Glutamatergic neuron (in vitro differentiated cells): ENCODE measurements around the gene ERVK3-1. TPM values are rescaled to one million over a fixed set of nuclear protein-coding genes. Genes with fewer than 3 reads are reported as not detected.
"Not testable (repeated sequence)": the region's sequence is repeated elsewhere in the genome, so short reads cannot be mapped to it uniquely, and the experiment has no call there.

Experiments used
- DNase-seq: peaks from one replicate; pipeline ENCODE4 v3.0.0; 2022
- H3K27ac Mint-ChIP-seq: one replicate; pipeline ENCODE4 v1.8.0; 2020; ENCODE audit warnings: mild to moderate bottlenecking, mixed read lengths, inconsistent platforms; ENCODE audit not compliant: unreplicated experiment
- H3K27me3 Mint-ChIP-seq: one replicate; pipeline ENCODE4 v1.8.0; 2020; ENCODE audit warnings: mild to moderate bottlenecking, moderate library complexity, mixed read lengths, inconsistent platforms; ENCODE audit not compliant: unreplicated experiment
- H3K36me3 Mint-ChIP-seq: one replicate; pipeline ENCODE4 v1.8.0; 2020; ENCODE audit warnings: mild to moderate bottlenecking, mixed read lengths, inconsistent platforms; ENCODE audit not compliant: unreplicated experiment
- H3K4me1 Mint-ChIP-seq: one replicate; pipeline ENCODE4 v1.8.0; 2020; ENCODE audit warnings: mild to moderate bottlenecking, low read depth, mixed read lengths, inconsistent platforms; ENCODE audit not compliant: unreplicated experiment
- H3K4me3 Mint-ChIP-seq: one replicate; pipeline ENCODE4 v1.8.0; 2020; ENCODE audit warnings: mild to moderate bottlenecking, mixed read lengths, inconsistent platforms; ENCODE audit not compliant: unreplicated experiment
- H3K9me3 Mint-ChIP-seq: one replicate; pipeline ENCODE4 v1.8.0; 2020; ENCODE audit warnings: mild to moderate bottlenecking, moderate library complexity, mixed read lengths, inconsistent platforms; ENCODE audit not compliant: unreplicated experiment
- long read RNA-seq: library from polyadenylated mRNA; unstranded; transcript quantifications from one replicate; pipeline ENCODE4 v2.0.0, GENCODE V29; 2020; ENCODE audit not compliant: unreplicated experiment
- total RNA-seq: library from RNA; stranded (reverse); fragmentation: NEBNext Ultra II Directional; extraction: Animal tissue kit (Norgen Biotek cat#: 25700); gene quantifications from one replicate; pipeline ENCODE4 v1.2.1, GENCODE V29; 2021; ENCODE audit not compliant: unreplicated experiment
- TF ChIP-seq, protein P1 (sequence below): fragments of 200-600 bp; sonication (generic); IDR thresholded peaks from one replicate; pipeline ENCODE4 v1.5.0; 2021; ENCODE audit not compliant: partially characterized antibody, unreplicated experiment

ERVK3-1 gene, protein sequence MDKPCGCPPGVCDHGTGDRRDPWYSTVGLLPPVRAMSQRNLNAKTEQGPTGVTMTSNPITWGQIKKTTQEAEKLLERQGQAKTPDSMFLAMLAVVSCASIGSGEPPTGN
- total RNA-seq: 56.2 TPM
- long read RNA-seq, transcript ERVK3-1-201 (4 exons, 1,469 nt): major isoform, 37 of 49 reads
- long read RNA-seq, partial matches to known transcripts: 2 of 49 reads
- long read RNA-seq, other reads (novel, unspliced or antisense): 6 of 49 reads

DNA sequence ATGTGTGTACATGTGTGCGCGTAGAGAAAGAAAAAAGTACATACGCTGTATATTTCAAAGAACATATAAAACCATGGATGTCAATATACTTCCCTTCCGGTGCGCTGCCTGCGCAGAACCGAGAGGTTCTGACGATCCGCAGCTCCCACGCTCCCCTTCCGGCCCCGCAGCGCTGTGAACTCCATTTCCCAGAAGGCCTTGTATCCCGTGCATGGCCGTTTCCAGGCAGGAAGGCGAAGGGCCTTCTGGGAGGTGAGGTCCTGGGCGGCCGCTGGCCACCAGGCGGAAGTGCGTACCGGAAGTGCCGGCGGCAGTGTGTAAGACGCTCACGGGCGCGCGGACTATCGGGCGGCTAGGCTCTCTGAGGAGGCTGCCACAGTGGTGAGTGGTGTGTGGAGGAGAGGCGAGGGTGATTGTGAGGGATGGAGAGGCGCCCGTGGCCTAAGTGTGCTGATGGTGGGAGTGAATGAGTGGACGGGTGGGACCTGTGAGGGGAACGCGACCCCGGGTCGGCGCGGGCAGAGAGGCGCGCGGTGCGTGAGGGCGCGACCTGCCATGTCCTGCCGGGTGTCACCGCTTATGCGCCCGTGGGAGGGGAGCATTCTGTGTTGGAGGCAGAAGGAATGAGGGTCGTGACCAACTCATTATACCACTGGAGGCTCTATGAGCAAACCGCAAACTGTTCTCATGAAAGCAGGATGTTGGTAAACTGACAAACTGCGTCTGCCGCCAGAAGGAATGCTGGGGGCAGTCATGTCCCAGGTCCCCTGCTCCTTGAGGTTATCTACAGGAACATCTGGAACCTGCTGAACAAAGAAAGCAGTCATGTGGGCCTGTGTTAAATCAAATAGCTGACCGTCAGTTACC lies at the start of gene ERVK3-1:
Gene ERVK3-1 (plus strand): TSS at position 313 of the 867 bp plus-strand sequence. CDS start 6,792 bp downstream, outside the sequence.
- DNase-seq: peak; percentile 93
- H3K27ac Mint-ChIP-seq: peak within 1 kb of the TSS; percentile 97
- H3K4me3 Mint-ChIP-seq: peak within 1 kb of the TSS; percentile 100
- peaks cover 12% of the 10 kb centered on the region for H3K36me3 Mint-ChIP-seq
- H3K9me3 Mint-ChIP-seq: peaks cover 9% of the 10 kb centered on the region
- H3K4me1 Mint-ChIP-seq: peaks cover 15% of the 10 kb centered on the region
- peaks cover 9% of the 10 kb centered on the region for H3K27me3 Mint-ChIP-seq
- TF ChIP-seq, protein P1, sequence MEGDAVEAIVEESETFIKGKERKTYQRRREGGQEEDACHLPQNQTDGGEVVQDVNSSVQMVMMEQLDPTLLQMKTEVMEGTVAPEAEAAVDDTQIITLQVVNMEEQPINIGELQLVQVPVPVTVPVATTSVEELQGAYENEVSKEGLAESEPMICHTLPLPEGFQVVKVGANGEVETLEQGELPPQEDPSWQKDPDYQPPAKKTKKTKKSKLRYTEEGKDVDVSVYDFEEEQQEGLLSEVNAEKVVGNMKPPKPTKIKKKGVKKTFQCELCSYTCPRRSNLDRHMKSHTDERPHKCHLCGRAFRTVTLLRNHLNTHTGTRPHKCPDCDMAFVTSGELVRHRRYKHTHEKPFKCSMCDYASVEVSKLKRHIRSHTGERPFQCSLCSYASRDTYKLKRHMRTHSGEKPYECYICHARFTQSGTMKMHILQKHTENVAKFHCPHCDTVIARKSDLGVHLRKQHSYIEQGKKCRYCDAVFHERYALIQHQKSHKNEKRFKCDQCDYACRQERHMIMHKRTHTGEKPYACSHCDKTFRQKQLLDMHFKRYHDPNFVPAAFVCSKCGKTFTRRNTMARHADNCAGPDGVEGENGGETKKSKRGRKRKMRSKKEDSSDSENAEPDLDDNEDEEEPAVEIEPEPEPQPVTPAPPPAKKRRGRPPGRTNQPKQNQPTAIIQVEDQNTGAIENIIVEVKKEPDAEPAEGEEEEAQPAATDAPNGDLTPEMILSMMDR: peak; percentile 44

DNA sequence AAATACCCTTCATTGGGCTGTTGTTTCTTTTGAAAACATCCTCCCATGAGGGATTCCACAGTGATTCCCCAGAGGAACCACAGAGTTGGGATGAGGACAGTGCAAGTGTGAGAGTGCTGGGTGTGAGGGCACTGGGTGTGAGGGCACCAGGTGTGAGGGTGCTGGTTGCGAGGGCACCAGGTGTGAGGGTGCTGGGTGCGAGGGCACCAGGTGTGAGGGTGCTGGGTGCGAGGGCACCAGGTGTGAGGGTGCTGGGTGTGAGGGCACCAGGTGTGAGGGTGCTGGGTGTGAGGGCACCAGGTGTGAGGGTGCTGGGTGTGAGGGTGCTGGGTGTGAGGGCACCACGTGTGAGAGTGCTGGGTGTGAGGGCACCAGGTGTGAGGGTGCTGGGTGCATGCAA lies 46.9 kb upstream of the ERVK3-1 start:
- H3K4me1 Mint-ChIP-seq, H3K4me3 Mint-ChIP-seq: not testable (repeated sequence)

DNA sequence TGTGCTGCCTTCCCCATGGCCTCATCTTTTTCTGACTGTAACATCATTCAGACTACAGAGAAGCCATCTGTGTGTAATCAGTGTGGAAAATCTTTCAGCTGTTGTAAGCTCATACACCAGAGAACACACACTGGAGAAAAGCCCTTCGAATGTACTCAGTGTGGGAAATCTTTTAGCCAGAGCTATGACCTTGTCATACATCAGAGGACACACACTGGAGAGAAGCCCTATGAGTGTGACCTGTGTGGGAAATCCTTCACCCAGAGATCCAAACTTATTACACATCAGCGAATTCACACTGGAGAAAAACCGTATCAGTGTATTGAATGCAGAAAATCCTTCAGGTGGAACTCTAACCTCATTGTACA lies 43.6 kb upstream of the ERVK3-1 start:
- no peak overlapping the region for H3K4me3 Mint-ChIP-seq
- H3K27ac Mint-ChIP-seq: no peak overlapping the region
- TF ChIP-seq, protein P1: no peak
- peaks cover 75% of the 10 kb centered on the region for H3K36me3 Mint-ChIP-seq
- H3K27me3 Mint-ChIP-seq: peaks cover 24% of the 10 kb centered on the region
- no peaks in the 10 kb centered on the region for H3K4me1 Mint-ChIP-seq
- peaks cover 80% of the 10 kb centered on the region for H3K9me3 Mint-ChIP-seq
- no peak for DNase-seq

More for the DNA sequence above, 46.9 kb upstream of the ERVK3-1 start:
- DNase-seq, H3K27ac Mint-ChIP-seq: not testable (repeated sequence)
- H3K9me3 Mint-ChIP-seq: peaks cover 70% of the 10 kb centered on the region
- H3K27me3 Mint-ChIP-seq: peaks cover 26% of the 10 kb centered on the region
- H3K36me3 Mint-ChIP-seq: peaks cover 93% of the 10 kb centered on the region

DNA sequence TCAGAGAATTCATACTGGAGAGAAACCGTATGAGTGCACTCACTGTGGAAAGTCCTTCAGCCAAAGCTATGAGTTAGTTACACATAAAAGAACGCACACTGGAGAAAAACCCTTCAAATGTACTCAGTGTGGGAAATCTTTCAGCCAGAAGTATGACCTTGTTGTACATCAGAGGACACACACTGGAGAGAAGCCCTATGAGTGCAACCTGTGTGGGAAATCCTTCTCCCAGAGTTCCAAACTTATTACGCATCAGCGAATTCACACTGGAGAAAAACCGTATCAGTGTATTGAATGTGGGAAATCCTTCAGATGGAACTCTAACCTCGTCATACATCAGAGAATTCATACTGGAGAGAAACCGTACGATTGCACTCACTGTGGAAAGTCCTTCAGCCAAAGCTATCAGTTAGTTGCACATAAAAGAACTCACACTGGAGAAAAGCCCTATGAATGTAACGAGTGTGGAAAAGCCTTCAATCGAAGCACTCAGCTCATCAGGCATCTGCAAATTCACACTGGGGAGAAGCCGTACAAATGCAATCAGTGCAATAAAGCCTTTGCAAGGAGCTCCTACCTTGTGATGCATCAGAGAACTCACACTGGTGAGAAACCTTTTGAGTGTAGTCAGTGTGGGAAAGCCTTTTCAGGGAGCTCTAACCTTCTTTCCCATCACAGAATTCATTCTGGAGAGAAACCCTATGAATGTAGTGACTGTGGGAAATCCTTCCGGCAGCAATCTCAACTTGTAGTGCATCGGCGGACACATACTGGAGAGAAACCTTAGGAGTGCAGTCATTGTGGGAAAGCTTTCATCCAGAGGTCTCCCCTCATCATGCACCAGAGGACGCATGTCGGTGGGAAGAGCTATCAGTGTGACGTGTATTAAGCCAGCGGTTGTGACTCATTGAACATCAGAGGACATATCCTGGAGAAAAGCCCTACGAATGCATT lies 42.9 kb upstream of the ERVK3-1 start:
- Mint-ChIP-seq H3K4me3 (no peak overlapping the region), H3K9me3 (peaks cover 81% of the 10 kb centered on the region), H3K4me1 (no peaks in the 10 kb centered on the region), H3K27me3 (peaks cover 24% of the 10 kb centered on the region), H3K27ac (no peak overlapping the region), H3K36me3 (peaks cover 75% of the 10 kb centered on the region)
- DNase-seq: no peak
- TF ChIP-seq, protein P1: no peak

DNA sequence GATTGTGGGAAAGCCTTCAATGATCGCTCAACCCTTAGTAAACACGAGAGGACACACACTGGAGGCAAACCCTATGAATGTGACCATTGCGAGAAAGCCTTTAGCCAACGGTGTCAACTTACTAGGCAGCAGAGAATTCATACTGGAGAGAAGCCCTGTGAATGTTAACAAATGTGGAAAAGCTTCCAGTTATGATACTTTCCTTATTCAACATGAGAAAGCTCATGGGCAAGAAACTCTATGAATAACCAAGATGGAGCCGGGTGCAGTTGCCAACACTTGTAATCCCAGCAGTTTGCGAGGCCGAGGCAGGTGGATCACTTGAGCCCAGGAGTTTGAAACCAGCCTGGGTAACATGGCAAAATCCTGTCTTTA lies 42.3 kb upstream of the ERVK3-1 start:
- peaks cover 74% of the 10 kb centered on the region for H3K9me3 Mint-ChIP-seq
- no peak overlapping the region for H3K27ac Mint-ChIP-seq
- no peaks in the 10 kb centered on the region for H3K4me1 Mint-ChIP-seq
- TF ChIP-seq, protein P1: no peak
- peaks cover 22% of the 10 kb centered on the region for H3K27me3 Mint-ChIP-seq
- no peak overlapping the region for H3K4me3 Mint-ChIP-seq
- no peak for DNase-seq
- H3K36me3 Mint-ChIP-seq: peaks cover 68% of the 10 kb centered on the region
